ENCODE results near the gene RGS6. TPM values are rescaled to one million over a fixed set of nuclear protein-coding genes. Genes with fewer than 3 reads are reported as not detected.

The RGS6 gene
- total and polyA plus RNA-seq, 4 donors, result 0.06 to 5.3 (median 0.17) TPM; not detected in 1

DNA sequence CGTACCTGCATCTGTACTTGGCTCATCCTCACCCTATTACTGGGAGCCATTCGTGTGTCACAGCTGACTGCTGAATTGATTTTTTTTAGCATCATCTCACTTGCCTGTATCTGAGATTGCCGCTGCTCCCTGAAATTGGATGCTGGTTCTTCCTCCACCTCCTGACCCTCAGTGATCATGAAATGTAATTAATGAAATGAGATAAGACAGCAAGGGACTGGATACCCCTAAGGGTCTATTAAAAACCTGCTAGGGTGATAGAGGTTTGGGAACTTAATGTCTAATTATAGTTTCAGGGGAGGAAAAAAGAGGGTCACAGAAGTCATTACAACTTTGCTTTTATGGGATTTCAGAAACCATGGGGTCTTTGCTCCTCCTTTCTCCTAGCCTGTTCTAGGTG is 551.1 kb downstream of the RGS6 start:
- whole genome bisulfite sequencing, result 79% methylated on average over 3 of the region's 3 CpGs
- Histone ChIP-seq H3K27ac (ENCODE audit: low read depth in 1 of 2, low read length in 2 of 2) (no peak overlapping the region), H3K9me3 (ENCODE audit: control insufficient read depth in 4 of 4, low read length in 3 of 4) (no peaks in the 10 kb centered on the region), H3K4me3 (ENCODE audit: low read depth in 1 of 3, low read length in 3 of 3) (no peak overlapping the region), H3K27me3 (ENCODE audit: control insufficient read depth in 4 of 4, insufficient read depth in 4 of 4, low read length in 3 of 4) (no peaks in the 10 kb centered on the region), H3K36me3 (ENCODE audit: control insufficient read depth in 4 of 4, insufficient read depth in 3 of 4, low read depth in 1 of 4, low read length in 3 of 4) (no peaks in the 10 kb centered on the region), H3K9ac (ENCODE audit: low read depth in 1 of 2, low read length in 2 of 2) (no peak overlapping the region), H3K4me1 (ENCODE audit: control insufficient read depth in 4 of 4, insufficient read depth in 4 of 4, low read length in 3 of 4) (peaks cover 0 to 1% (median 0%) of the 10 kb centered on the region in 4 donors)
- no peak for DNase-seq (ENCODE audit: low spot score)
- no peak for TF ChIP-seq YY1 (IDR thresholded peaks at IDR 0.05)
- TF ChIP-seq RAD21 (IDR thresholded peaks at IDR 0.05), result no peak
- TF ChIP-seq HNF4A (conservative IDR thresholded peaks at IDR 0.05), result no peak
- TF ChIP-seq TAF1 (conservative IDR thresholded peaks at IDR 0.05), result no peak
- no peak for TF ChIP-seq GABPA (IDR thresholded peaks at IDR 0.05 in 1 of 2, conservative IDR thresholded peaks at IDR 0.05 in 1 of 2)
- no peak for TF ChIP-seq FOXA1 (IDR thresholded peaks at IDR 0.05)
- TF ChIP-seq, protein P1, sequence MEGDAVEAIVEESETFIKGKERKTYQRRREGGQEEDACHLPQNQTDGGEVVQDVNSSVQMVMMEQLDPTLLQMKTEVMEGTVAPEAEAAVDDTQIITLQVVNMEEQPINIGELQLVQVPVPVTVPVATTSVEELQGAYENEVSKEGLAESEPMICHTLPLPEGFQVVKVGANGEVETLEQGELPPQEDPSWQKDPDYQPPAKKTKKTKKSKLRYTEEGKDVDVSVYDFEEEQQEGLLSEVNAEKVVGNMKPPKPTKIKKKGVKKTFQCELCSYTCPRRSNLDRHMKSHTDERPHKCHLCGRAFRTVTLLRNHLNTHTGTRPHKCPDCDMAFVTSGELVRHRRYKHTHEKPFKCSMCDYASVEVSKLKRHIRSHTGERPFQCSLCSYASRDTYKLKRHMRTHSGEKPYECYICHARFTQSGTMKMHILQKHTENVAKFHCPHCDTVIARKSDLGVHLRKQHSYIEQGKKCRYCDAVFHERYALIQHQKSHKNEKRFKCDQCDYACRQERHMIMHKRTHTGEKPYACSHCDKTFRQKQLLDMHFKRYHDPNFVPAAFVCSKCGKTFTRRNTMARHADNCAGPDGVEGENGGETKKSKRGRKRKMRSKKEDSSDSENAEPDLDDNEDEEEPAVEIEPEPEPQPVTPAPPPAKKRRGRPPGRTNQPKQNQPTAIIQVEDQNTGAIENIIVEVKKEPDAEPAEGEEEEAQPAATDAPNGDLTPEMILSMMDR (IDR thresholded peaks at IDR 0.05; ENCODE audit: low read depth, low read length, missing input control), result no peak
- TF ChIP-seq, protein P2, sequence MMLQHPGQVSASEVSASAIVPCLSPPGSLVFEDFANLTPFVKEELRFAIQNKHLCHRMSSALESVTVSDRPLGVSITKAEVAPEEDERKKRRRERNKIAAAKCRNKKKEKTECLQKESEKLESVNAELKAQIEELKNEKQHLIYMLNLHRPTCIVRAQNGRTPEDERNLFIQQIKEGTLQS (IDR thresholded peaks at IDR 0.05), result no peak
- TF ChIP-seq JUND (IDR thresholded peaks at IDR 0.05), result no peak
- TF ChIP-seq, protein P3, sequence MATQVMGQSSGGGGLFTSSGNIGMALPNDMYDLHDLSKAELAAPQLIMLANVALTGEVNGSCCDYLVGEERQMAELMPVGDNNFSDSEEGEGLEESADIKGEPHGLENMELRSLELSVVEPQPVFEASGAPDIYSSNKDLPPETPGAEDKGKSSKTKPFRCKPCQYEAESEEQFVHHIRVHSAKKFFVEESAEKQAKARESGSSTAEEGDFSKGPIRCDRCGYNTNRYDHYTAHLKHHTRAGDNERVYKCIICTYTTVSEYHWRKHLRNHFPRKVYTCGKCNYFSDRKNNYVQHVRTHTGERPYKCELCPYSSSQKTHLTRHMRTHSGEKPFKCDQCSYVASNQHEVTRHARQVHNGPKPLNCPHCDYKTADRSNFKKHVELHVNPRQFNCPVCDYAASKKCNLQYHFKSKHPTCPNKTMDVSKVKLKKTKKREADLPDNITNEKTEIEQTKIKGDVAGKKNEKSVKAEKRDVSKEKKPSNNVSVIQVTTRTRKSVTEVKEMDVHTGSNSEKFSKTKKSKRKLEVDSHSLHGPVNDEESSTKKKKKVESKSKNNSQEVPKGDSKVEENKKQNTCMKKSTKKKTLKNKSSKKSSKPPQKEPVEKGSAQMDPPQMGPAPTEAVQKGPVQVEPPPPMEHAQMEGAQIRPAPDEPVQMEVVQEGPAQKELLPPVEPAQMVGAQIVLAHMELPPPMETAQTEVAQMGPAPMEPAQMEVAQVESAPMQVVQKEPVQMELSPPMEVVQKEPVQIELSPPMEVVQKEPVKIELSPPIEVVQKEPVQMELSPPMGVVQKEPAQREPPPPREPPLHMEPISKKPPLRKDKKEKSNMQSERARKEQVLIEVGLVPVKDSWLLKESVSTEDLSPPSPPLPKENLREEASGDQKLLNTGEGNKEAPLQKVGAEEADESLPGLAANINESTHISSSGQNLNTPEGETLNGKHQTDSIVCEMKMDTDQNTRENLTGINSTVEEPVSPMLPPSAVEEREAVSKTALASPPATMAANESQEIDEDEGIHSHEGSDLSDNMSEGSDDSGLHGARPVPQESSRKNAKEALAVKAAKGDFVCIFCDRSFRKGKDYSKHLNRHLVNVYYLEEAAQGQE (IDR thresholded peaks at IDR 0.05), result no peak
- TF ChIP-seq SP1 (IDR thresholded peaks at IDR 0.05), result no peak
- TF ChIP-seq HNF4G (IDR thresholded peaks at IDR 0.05), result no peak
- no peak for TF ChIP-seq NR2F2 (IDR thresholded peaks at IDR 0.05)

DNA sequence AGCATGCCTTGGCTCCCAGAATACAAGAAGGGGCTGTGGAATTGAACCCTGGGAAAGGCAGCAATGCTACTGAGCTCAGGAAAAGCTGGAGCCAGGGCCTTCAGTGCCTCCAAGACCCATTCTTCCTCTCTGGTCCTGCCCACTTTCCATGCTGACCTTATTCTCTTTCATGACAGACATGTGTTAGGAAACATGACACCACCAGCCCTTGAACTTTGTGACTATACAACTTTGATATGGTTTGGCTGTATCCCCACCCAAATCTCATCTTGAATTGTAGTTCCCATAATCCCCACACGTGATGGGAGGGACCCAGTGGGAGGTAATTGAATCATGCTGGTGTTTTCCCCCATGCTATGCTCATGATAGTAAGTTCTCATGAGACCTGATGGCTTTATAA is 553.5 kb downstream of the RGS6 start:
- Histone ChIP-seq H3K36me3 (ENCODE audit: control insufficient read depth in 4 of 4, insufficient read depth in 3 of 4, low read depth in 1 of 4, low read length in 3 of 4) (no peaks in the 10 kb centered on the region), H3K4me3 (ENCODE audit: low read depth in 1 of 3, low read length in 3 of 3) (no peak overlapping the region), H3K9ac (ENCODE audit: low read depth in 1 of 2, low read length in 2 of 2) (no peak overlapping the region), H3K4me1 (ENCODE audit: control insufficient read depth in 4 of 4, insufficient read depth in 4 of 4, low read length in 3 of 4) (no peaks in the 10 kb centered on the region), H3K27ac (ENCODE audit: low read depth in 1 of 2, low read length in 2 of 2) (no peak overlapping the region), H3K27me3 (ENCODE audit: control insufficient read depth in 4 of 4, insufficient read depth in 4 of 4, low read length in 3 of 4) (peaks cover 0 to 2% (median 0%) of the 10 kb centered on the region in 4 donors), H3K9me3 (ENCODE audit: control insufficient read depth in 4 of 4, low read length in 3 of 4) (no peaks in the 10 kb centered on the region)
- DNase-seq (ENCODE audit: low spot score), result no peak
- TF ChIP-seq, protein P3 (IDR thresholded peaks at IDR 0.05), result no peak
- WGBS, result 52% methylated on average over 1 of the region's 1 CpG
